Bone marrow (tissue), 2 donors: ENCODE measurements around the gene AP5S1.
A peak's percentile ranks its signal among the peaks of the same experiment; 100 is the strongest.
"Not testable (repeated sequence)": the region's sequence is repeated elsewhere in the genome, so short reads cannot be mapped to it uniquely, and the experiment has no call there.

Experiments
- DNase-seq, 2 donors: peaks; one replicate each; lab custom pipeline; 2025; lab: John Stamatoyannopoulos, UW

Gene AP5S1

DNA sequence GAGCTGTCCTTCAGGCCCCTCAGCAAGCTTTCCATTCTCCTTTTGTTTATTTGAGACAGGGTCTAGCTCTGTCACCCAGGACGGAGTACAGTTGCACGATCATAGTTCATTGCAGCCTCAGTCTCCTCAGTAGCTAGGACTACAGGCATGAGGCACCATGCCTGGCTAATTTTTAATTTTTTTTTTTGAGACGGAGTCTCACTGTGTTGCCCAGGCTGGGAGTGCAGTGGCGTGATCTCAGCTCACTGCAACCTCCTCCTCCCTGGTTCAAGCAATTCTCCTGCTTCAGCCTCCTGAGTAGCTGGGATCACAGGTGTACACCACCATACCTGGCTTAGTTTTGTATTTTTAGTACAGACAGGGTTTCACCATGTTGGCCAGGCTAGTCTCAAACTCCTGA lies 31.1 kb upstream of the AP5S1 start:
- DNase-seq = not testable (repeated sequence)

DNA sequence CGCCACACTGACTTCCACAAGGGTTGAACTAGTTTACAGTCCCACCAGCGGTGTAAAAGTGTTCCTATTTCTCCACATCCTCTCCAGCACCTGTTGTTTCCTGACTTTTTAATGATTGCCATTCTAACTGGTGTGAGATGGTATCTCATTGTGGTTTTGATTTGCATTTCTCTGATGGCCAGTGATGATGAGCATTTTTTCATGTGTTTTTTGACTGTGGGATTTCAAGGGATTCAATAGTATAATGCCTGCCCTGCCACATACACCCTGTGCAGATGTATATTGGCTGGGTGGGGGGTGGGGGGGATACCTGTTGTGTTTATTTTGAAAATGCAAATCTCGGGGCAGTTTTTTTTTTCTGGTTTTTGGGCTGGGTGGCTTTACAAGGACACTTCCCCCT lies 26.2 kb upstream of the AP5S1 start:
- not testable (repeated sequence) for DNase-seq

DNA sequence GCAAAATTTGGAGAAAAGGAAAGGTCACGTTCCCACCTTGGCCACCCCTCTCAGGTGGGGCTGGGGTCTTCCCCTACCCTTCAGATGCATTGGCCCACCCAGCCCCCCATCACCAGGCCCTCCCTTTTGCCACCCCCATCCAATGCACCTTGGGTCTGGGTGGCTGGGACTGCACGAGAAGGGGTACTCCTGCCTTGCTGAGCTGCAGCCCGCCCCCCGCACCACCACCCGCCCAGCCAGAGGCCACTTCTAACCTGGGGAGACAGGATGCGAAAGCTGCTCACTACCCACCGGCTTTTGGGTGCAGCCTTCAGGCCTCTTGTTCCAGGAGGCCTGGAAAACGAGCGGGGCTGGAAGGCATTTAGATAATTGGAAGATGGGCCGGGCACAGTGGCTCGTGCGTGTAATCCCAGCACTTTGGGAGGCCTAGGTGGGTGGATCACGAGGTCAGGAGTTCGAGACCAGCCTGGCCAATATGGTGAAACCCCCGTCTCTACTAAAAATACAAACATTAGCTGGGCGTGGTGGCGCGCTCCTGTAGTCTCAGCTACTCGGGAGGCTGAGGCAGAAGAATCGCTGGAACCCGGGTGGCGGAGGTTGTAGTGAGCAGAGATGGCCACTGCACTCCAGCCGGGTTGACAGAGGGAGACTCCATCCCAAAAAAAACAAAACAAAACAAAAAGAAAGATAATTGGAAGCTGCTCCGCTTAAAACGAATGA lies 25.5 kb upstream of the AP5S1 start:
- DNase-seq = no peak

DNA sequence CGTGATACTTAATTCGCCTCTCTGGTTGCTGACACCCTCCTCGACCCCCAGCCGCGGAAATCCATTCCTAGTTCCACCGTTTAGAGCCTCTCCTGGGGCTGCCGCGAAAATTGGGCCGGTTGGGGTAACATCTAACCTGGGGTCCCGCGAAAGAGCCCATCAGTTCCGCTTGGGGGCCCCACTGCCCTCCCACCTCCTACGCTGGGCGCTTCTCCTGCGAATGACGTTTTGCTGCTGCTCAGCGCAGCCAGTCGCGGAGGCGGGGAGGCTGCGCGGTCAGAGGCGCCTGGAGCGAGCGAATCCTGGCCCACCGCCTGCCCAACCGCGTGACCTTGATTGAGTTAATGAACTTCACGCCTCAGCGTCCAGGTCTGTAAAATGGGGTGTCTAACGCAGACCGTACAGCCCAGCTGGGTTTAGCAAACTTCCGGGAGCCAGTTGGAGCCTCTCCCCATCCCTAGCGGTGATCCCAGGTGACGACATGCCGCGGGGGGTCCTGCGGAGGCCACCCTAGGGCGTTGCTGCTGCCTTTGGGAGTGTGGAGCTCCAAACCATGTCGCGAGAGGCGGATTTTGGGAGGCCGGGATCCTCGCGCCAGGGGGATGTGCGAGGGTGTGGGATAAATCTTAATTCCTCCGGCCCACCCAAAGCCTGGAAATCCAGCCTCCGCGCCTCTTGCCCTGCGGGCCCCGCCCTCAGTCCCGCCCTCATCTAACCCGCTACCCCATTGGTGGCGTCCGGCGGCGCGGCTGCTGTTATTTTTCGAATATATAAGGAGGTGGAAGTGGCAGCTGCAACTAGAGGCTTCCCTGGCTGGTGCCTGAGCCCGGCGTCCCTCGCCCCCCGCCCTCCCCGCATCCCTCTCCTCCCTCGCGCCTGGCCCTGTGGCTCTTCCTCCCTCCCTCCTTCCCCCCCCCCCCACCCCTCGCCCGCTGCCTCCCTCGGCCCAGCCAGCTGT lies 24.6 kb upstream of the AP5S1 start, which contains the start of gene CDC25B:
Gene CDC25B (plus strand): TSS at position 800 of the 958 bp plus-strand sequence. CDS start 222 bp downstream, outside the sequence.
- DNase-seq = peak; percentile 53 to 79

DNA sequence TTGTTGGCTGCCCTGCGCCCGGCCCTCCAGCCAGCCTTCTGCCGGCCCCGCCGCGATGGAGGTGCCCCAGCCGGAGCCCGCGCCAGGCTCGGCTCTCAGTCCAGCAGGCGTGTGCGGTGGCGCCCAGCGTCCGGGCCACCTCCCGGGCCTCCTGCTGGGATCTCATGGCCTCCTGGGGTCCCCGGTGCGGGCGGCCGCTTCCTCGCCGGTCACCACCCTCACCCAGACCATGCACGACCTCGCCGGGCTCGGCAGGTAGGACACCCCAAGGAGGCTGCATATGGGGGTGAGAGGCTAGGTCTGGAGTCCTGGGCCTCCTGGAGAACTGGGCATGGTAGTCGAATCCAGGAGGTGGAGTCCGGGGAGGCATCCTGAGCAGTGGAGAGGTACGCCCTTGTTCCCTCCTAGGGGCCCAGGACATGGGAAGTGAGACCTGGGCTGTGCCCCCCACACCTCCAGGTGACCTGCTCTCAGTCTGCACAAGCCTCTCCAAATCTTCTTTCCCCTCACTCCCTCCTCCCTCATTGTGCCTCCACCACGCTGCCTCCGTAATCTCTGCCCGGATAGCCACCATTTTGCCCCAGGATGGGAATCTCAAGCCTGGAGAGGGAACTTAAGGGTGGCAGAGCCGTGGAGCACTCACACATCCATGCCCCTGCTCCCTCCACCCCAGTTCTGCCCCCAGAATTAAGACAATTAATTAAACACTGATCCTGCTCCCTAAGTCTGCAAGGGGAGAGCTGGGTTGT lies 23.7 kb upstream of the AP5S1 start:
- no peak for DNase-seq

DNA sequence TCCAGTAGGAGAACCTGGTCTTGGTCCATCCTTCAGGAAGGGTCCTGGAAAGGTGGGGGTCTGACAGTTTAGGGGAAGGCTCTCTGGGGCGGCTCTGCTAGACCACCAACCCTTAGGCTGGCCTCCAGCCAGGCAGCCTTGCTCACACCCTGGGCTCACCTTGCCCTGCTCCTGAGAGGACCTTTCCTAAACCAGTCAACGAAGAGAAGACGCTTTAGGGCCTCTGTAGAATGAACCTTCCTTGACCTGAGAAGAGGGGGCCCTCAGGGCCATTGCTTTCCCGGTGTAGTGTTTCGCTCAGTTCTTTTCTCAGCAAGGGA lies 23.2 kb upstream of the AP5S1 start:
- no peak for DNase-seq

DNA sequence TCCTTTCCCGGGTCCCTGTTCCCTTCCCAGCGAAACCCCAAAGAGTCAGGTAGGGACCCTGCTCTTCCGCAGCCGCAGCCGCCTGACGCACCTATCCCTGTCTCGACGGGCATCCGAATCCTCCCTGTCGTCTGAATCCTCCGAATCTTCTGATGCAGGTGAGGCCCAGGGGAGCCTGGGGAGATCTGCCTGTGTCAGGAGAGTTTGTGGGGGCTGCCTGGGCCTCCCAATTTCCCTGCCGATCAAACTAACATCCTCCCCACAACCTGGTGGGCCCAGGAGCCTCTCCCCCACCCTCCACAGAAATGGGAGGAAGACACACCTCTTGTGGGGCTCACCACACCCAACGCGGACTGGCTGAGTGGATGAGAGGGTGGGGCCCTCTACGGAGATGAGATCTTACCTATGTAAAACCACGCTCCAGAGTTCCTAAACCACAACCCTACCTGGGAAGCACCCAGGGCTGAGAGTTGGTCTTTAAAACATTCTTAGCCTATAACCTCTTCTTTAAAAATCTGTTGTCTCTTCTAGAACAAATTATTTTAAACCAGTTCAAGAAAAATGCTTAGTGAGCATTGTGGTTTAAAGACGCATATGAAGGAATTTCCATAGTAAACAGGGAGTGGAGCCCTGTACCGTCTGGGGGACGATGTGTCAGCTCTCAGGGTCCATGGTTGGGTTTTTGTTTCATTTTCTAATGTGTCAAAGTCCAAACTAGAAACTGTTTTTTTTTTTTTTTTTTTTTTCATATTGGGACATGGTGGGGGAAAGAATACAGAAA lies 22.6 kb upstream of the AP5S1 start:
- DNase-seq = no peak

DNA sequence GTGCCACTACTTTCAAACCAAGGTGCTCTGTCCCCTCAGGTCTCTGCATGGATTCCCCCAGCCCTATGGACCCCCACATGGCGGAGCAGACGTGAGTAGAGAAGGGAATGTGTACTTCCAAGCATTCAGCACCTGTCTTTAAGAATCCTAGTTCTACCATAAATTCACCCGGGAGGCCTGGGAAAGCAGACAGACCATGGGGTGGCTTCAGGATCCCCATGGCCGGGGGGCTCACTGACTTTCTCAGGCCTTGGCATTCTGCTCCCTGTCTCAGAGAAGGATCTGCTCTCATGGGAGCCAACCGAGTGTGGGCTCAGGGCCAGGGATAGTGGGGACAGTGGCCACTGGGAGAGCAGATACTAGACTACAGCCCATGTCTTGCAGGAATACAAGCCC lies 22.0 kb upstream of the AP5S1 start:
- no peak for DNase-seq

DNA sequence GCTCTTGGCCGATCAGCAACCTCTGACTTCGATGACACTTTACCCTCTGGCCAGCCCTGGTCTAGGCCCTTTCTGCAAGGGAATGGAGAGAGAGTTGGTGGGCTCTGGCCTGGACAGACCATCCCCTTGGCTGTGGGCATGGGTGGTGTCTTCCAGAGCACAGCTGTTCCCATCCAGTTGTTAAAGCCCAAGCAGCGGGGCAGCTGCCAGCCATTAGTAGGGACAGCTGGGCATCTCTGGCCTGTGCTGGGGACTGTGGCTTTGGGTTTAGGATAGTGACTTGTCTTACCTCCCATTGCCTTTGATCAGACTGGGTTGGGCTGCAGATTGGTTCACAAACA lies 21.5 kb upstream of the AP5S1 start:
- DNase-seq = no peak

DNA sequence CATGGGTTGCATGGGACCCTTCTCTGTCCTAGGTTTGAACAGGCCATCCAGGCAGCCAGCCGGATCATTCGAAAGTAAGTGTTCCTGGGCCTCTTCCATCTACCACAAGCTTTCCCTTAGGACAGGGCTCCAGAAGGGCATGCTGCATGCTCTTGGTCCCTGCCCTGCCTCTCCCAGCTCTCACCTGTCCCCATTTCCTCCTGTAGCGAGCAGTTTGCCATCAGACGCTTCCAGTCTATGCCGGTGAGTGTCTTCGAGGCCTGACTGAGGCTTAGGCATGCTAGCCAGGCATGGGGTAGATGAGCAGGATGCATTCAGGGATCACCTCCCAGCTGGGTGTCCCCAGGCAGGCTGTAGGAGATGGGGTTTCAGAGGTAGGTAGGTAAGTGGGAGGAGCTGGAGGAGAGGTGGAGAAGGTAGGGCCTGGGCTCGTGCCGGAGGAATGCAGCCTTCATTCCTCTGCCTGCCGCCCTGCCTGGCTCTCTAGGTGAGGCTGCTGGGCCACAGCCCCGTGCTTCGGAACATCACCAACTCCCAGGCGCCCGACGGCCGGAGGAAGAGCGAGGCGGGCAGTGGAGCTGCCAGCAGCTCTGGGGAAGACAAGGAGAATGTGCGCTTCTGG lies 20.0 kb upstream of the AP5S1 start:
- DNase-seq = no peak

DNA sequence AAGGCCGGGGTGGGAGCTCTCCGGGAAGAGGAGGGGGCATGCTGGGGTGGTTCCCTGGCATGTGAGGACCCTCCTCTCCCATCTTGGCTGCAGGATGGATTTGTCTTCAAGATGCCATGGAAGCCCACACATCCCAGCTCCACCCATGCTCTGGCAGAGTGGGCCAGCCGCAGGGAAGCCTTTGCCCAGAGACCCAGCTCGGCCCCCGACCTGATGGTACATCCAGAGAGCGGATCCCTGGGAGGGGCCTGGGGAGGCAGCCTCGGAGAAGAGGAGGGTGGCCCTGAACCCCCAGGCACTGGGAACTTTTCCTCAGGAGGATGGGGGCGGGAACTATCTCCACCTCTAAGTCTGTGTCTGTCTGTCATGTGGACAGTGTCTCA lies 19.5 kb upstream of the AP5S1 start:
- no peak for DNase-seq

DNA sequence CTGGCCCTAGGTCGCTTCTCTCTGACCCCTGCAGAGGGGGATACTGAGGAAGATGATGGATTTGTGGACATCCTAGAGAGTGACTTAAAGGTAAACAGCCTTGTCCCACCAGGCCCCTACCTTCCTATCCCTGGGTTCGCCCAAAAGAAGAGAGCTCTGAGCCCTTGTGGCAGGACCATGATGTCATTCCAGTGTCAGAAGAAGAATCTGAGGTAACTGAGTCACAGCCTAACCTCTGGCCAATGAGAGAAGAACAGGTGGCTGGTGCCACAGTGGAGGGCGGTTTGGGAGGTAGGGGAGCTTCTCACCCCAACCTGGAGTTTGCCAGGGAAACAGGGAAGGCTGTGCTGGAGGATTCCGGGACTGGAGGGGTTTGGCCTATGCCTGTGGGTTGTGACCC lies 19.0 kb upstream of the AP5S1 start:
- no peak for DNase-seq

DNA sequence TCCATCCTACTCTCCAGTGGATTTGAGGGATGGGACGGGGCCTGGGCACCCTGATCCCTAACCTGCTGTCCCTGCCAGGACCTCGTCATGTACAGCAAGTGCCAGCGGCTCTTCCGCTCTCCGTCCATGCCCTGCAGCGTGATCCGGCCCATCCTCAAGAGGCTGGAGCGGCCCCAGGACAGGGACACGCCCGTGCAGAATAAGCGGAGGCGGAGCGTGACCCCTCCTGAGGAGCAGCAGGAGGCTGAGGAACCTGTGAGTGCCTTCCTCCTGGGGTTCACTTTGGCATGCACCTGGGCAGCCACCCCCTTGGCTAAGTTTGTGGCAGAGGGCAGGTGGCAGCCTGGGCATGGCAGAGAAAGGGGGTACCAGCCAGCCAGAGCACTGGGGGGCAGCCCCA lies 18.5 kb upstream of the AP5S1 start:
- no peak for DNase-seq

DNA sequence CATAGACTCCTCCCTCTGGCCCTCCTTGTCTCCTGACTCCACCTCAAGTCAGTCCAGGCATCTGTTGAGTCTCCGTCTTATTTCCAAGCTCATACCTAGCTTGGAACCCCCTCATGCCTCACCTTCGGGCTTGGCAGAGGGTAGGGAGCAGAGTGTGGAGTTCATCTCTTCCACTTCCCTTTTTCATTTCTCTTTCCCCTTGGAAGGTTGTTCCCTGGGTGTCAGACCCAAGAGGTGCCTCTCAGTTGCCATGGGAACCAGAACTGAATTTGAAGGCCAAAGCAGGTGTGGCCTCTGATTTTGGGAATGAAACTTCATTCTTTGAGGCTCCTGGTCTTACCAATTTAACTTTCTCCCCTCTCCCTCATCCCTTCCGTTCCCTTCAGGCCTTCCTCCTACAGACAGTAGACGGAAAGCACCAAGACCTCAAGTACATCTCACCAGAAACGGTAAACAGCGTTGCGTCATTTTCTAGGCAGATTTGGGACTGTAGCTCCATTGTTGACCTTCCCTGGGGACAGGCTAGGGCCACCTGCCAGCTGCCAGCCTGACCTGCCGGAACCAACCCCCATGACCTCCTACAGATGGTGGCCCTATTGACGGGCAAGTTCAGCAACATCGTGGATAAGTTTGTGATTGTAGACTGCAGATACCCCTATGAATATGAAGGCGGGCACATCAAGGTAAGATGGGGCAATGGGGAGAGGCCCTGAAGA lies 17.7 kb upstream of the AP5S1 start:
- DNase-seq = no peak

DNA sequence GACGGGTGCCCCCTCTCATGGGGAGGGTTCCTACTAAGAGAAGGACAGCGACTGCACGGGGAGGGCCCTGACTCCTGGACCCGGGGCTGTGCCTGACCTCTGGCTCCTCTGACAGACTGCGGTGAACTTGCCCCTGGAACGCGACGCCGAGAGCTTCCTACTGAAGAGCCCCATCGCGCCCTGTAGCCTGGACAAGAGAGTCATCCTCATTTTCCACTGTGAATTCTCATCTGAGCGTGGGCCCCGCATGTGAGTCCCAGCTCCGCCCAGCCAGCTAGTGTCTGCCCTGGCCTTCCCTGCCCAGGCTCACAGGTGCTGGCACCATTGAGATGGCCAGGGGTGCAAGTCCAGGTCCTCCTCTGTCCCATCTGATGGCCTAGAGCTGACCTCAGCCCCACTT lies 17.1 kb upstream of the AP5S1 start:
- no peak for DNase-seq

DNA sequence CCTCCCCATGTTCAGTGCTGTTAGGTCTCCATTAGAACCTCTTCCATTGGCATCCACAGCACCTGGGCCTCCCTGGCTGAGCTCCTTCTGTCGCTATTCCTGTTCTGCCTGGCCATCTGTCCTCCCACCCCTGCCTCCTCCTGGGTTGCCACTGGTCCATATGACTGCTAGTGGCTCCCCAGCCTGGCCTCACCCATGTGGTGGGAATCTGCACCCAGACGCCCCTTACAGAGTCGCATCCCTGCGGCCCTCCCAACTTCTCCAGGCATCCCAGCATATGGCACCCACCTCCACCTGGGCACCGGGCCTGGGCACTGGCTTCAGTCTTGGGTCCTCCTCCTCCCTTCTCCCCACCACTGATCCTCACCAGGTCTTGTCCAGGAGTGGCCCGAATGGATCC lies 16.5 kb upstream of the AP5S1 start:
- DNase-seq = no peak

DNA sequence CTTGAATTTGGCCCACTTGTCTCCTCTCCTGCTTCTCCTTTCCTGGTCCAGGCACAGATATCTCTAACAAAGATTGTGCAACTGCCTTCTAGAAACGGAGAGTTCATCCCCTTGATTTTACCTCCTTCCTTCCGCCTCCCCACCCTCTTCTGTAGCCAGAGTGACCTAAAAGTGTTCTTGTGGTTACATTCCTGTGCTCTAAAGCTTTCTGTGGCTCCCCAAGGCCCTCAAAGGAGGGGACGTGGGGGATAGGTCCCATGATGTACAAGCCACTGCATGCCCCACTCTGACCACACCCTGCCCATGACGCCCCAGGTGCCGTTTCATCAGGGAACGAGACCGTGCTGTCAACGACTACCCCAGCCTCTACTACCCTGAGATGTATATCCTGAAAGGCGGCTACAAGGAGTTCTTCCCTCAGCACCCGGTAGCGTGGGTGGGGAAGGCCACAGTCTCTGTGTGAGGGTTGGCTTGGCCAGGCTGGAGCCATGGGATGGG lies 16.0 kb upstream of the AP5S1 start:
- DNase-seq = no peak

DNA sequence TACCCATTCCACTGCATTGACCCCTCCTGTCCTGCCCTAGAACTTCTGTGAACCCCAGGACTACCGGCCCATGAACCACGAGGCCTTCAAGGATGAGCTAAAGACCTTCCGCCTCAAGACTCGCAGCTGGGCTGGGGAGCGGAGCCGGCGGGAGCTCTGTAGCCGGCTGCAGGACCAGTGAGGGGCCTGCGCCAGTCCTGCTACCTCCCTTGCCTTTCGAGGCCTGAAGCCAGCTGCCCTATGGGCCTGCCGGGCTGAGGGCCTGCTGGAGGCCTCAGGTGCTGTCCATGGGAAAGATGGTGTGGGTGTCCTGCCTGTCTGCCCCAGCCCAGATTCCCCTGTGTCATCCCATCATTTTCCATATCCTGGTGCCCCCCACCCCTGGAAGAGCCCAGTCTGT lies 15.6 kb upstream of the AP5S1 start:
- no peak for DNase-seq

DNA sequence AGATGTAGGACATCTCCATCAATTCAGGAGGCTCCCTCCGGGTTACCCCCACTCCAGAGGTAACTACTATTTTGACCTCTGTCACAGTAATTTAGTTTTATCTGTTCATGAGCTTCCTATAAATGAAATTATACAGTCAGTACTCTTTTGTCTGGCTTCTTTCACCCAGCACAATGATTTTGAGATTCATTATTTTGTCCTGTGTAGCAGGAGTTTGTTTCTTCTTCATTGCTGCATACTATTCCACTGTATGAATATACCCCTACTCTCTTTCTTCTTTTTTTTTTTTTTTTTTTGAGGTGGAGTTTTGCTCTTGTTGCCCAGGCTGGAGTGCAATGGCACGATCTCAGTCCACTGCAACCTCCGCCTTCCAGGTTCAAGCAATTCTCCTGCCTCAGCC lies 11.8 kb upstream of the AP5S1 start:
- no peak for DNase-seq

DNA sequence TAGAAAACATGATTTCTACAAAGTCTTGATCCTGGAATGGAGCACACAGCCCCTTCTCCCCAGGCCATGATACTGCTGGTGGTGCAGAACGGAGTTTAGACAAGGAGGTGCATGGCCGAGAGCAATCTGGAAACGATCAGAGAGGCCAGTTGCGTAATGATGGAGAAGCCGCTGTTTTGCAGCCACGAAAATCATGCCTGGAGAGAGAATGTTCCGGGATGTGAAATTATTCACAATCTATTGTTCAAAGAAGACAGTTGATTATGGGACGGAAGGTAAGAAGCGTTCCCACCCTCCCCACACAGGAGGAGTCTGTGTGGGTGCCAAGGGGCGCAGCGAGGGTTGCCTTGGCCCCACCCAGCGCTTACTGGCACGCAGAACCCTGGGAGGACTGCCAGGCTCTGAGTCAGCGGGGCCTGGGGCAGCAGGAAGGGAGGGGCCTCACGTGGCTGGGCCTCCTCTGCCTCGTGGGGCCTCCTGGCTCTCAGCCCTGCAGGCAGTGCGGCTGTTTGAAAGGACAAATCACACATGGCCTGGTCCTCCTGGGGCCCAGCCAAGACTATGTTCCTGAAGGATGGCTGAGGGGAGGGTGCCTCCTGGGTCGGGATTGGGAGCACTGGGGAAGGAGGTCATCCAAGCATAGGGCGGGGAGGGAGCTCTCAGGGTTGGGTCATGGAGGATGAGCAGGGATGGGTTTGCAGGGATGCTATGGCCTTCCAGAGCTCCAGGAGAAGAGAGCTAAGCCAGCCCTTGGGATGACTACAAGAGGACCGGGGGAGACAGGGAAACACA lies 8.7 kb upstream of the AP5S1 start:
- DNase-seq = peak; percentile 83 to 89
